ENCODE results near the gene STH.
A peak's percentile ranks its signal among the peaks of the same experiment; 100 is the strongest.
"Not testable (repeated sequence)": the region's sequence is repeated elsewhere in the genome, so short reads cannot be mapped to it uniquely, and the experiment has no call there.

Gene STH

DNA sequence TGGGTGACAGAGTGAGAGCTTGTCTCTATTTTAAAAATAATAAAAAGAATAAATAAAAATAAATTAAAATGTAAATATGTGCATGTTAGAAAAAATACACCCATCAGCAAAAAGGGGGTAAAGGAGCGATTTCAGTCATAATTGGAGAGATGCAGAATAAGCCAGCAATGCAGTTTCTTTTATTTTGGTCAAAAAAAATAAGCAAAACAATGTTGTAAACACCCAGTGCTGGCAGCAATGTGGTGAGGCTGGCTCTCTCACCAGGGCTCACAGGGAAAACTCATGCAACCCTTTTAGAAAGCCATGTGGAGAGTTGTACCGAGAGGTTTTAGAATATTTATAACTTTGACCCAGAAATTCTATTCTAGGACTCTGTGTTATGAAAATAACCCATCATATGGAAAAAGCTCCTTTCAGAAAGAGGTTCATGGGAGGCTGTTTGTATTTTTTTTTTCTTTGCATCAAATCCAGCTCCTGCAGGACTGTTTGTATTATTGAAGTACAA, 8.5 kb downstream of the STH start:
- DNase-seq (ENCODE audit: low read depth): no peak

DNA sequence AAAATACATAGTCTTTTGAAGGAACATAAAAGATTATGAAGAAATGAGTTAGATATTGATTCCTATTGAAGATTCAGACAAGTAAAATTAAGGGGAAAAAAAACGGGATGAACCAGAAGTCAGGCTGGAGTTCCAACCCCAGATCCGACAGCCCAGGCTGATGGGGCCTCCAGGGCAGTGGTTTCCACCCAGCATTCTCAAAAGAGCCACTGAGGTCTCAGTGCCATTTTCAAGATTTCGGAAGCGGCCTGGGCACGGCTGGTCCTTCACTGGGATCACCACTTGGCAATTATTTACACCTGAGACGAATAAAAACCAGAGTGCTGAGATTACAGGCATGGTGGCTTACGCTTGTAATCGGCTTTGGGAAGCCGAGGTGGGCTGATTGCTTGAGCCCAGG, 9.5 kb downstream of the STH start:
- DNase-seq (ENCODE audit: low read depth): no peak

DNA sequence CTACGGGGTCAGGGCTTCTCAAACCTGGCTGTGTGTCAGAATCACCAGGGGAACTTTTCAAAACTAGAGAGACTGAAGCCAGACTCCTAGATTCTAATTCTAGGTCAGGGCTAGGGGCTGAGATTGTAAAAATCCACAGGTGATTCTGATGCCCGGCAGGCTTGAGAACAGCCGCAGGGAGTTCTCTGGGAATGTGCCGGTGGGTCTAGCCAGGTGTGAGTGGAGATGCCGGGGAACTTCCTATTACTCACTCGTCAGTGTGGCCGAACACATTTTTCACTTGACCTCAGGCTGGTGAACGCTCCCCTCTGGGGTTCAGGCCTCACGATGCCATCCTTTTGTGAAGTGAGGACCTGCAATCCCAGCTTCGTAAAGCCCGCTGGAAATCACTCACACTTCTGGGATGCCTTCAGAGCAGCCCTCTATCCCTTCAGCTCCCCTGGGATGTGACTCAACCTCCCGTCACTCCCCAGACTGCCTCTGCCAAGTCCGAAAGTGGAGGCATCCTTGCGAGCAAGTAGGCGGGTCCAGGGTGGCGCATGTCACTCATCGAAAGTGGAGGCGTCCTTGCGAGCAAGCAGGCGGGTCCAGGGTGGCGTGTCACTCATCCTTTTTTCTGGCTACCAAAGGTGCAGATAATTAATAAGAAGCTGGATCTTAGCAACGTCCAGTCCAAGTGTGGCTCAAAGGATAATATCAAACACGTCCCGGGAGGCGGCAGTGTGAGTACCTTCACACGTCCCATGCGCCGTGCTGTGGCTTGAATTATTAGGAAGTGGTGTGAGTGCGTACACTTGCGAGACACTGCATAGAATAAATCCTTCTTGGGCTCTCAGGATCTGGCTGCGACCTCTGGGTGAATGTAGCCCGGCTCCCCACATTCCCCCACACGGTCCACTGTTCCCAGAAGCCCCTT, 10.9 kb downstream of the STH start:
- DNase-seq (ENCODE audit: low read depth): no peak

DNA sequence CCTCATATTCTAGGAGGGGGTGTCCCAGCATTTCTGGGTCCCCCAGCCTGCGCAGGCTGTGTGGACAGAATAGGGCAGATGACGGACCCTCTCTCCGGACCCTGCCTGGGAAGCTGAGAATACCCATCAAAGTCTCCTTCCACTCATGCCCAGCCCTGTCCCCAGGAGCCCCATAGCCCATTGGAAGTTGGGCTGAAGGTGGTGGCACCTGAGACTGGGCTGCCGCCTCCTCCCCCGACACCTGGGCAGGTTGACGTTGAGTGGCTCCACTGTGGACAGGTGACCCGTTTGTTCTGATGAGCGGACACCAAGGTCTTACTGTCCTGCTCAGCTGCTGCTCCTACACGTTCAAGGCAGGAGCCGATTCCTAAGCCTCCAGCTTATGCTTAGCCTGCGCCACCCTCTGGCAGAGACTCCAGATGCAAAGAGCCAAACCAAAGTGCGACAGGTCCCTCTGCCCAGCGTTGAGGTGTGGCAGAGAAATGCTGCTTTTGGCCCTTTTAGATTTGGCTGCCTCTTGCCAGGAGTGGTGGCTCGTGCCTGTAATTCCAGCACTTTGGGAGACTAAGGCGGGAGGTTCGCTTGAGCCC, 11.6 kb downstream of the STH start:
- DNase-seq (ENCODE audit: low read depth): no peak

DNA sequence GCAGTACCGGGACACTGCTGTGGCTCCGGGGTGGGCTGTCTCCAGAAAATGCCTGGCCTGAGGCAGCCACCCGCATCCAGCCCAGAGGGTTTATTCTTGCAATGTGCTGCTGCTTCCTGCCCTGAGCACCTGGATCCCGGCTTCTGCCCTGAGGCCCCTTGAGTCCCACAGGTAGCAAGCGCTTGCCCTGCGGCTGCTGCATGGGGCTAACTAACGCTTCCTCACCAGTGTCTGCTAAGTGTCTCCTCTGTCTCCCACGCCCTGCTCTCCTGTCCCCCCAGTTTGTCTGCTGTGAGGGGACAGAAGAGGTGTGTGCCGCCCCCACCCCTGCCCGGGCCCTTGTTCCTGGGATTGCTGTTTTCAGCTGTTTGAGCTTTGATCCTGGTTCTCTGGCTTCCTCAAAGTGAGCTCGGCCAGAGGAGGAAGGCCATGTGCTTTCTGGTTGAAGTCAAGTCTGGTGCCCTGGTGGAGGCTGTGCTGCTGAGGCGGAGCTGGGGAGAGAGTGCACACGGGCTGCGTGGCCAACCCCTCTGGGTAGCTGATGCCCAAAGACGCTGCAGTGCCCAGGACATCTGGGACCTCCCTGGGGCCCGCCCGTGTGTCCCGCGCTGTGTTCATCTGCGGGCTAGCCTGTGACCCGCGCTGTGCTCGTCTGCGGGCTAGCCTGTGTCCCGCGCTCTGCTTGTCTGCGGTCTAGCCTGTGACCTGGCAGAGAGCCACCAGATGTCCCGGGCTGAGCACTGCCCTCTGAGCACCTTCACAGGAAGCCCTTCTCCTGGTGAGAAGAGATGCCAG, 12.9 kb downstream of the STH start:
- no peak for DNase-seq (ENCODE audit: low read depth)

DNA sequence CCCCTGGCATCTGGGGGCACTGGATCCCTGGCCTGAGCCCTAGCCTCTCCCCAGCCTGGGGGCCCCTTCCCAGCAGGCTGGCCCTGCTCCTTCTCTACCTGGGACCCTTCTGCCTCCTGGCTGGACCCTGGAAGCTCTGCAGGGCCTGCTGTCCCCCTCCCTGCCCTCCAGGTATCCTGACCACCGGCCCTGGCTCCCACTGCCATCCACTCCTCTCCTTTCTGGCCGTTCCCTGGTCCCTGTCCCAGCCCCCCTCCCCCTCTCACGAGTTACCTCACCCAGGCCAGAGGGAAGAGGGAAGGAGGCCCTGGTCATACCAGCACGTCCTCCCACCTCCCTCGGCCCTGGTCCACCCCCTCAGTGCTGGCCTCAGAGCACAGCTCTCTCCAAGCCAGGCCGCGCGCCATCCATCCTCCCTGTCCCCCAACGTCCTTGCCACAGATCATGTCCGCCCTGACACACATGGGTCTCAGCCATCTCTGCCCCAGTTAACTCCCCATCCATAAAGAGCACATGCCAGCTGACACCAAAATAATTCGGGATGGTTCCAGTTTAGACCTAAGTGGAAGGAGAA, 13.5 kb downstream of the STH start:
- no peak for DNase-seq (ENCODE audit: low read depth)

DNA sequence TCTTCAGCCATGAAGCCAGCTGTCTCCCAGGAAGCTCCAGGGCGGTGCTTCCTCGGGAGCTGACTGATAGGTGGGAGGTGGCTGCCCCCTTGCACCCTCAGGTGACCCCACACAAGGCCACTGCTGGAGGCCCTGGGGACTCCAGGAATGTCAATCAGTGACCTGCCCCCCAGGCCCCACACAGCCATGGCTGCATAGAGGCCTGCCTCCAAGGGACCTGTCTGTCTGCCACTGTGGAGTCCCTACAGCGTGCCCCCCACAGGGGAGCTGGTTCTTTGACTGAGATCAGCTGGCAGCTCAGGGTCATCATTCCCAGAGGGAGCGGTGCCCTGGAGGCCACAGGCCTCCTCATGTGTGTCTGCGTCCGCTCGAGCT, 14.1 kb downstream of the STH start:
- DNase-seq (ENCODE audit: low read depth): no peak

DNA sequence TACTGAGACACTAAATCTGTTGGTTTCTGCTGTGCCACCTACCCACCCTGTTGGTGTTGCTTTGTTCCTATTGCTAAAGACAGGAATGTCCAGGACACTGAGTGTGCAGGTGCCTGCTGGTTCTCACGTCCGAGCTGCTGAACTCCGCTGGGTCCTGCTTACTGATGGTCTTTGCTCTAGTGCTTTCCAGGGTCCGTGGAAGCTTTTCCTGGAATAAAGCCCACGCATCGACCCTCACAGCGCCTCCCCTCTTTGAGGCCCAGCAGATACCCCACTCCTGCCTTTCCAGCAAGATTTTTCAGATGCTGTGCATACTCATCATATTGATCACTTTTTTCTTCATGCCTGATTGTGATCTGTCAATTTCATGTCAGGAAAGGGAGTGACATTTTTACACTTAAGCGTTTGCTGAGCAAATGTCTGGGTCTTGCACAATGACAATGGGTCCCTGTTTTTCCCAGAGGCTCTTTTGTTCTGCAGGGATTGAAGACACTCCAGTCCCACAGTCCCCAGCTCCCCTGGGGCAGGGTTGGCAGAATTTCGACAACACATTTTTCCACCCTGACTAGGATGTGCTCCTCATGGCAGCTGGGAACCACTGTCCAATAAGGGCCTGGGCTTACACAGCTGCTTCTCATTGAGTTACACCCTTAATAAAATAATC, 14.6 kb downstream of the STH start:
- peak; percentile 77 for DNase-seq (ENCODE audit: low read depth)

DNA sequence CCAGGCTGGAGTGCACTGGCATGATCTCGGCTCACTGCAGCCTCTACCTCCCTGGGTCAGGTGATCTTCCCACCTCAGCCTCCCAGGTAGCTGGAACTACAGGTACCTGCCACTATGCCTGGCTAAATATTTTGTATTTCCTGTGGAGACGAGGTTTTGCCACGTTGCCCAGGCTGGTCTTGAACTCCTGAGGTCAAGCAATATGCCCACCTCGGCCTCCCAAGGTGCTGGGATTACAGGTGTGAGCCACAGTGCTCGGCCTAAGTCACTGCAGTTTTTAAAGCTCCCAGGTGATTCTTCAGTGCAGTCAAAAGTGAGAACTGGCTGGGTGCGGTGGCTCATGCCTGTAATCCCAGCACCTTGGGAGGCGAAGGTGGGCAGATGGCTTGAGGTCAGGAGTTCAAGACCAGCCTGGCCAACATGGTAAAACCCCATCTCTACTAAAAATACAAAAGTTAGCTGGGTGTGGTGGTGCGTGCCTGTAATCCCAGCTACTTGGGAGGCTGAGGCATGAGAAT, 20.4 kb downstream of the STH start:
- DNase-seq (ENCODE audit: low read depth): not testable (repeated sequence)

DNA sequence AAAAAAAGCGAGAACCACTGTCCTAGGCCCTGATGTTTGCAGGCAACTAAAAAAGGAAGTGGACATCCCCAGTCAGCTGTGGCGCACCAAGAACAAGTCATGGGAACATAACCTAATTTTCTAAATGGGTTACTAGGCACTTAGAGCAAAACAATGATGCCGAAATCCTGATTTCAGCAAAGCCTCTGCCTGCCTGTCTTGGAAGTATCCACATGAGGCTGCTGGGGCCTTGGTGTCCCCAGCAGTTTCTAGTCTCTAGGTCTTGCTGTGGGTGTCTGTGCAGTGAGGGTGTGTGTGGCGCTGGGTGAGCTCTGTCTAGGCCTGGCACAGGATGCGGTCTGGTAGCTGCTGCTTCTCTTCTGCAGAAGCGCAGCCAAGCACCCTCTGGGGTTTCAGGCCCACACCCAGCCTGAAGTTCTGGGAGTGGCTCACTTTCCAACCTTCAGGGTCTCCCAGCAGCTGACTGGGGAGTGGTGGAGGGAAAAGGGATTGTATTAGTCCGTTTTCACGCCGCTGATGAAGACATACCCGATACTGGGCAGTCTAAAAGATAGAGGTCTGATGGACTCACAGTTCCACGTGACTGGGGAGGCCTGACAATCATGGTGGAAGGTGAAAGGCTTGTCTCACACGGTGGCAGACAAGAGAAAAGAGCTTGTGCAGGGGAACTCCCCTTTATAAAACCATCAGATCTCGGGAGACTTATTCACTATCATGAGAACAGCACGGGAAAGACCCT, 21.1 kb downstream of the STH start:
- no peak for DNase-seq (ENCODE audit: low read depth)

DNA sequence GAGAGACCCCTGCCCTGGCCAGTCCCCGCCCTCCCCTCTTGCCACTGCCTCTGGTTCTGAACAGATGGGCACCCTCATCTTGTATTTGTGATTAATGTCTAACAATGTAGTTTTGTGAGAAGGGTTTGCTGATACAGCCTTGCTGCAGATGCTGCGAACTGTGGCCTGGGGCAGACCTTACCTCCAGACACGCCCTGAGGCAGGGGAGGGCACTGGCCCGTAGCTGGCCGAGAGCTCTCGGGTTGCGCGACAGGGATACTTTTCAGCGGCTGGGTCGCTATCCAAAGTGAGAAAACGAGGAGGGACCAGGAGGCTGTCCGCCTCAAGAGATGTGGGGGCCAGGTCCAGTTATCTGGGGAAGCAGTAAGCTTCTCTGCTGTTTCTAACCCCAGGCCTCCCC, 21.9 kb downstream of the STH start:
- no peak for DNase-seq (ENCODE audit: low read depth)

DNA sequence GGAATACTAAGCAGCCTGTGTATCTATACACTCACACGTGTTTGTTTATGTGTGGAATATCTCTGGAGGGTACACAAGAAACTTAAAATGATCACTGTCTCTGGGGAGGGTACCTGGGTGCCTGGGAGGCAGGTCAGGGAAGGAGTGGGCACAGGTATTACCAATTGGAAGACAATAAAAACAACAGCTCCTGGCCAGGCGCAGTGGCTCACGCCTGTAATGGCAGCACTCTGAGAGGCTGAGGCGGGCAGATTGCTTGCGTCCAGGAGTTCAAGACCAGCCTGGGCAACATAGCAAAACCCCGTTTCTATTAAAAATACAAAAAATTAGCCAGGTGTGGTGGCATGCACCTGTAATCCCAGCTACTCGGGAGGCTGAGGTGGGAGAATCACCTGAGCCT, 24.3 kb downstream of the STH start:
- DNase-seq (ENCODE audit: low read depth): not testable (repeated sequence)

DNA sequence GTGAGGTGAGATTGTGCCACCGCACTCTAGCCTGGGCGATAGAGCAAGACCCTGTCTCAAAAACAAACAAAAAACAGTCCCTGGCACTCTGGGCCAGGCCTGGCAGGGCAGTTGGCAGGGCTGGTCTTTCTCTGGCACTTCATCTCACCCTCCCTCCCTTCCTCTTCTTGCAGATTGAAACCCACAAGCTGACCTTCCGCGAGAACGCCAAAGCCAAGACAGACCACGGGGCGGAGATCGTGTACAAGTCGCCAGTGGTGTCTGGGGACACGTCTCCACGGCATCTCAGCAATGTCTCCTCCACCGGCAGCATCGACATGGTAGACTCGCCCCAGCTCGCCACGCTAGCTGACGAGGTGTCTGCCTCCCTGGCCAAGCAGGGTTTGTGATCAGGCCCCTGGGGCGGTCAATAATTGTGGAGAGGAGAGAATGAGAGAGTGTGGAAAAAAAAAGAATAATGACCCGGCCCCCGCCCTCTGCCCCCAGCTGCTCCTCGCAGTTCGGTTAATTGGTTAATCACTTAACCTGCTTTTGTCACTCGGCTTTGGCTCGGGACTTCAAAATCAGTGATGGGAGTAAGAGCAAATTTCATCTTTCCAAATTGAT, 24.8 kb downstream of the STH start:
- DNase-seq (ENCODE audit: low read depth): no peak

DNA sequence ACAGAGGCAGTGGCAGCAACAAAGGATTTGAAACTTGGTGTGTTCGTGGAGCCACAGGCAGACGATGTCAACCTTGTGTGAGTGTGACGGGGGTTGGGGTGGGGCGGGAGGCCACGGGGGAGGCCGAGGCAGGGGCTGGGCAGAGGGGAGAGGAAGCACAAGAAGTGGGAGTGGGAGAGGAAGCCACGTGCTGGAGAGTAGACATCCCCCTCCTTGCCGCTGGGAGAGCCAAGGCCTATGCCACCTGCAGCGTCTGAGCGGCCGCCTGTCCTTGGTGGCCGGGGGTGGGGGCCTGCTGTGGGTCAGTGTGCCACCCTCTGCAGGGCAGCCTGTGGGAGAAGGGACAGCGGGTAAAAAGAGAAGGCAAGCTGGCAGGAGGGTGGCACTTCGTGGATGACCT, 25.5 kb downstream of the STH start:
- no peak for DNase-seq (ENCODE audit: low read depth)

DNA sequence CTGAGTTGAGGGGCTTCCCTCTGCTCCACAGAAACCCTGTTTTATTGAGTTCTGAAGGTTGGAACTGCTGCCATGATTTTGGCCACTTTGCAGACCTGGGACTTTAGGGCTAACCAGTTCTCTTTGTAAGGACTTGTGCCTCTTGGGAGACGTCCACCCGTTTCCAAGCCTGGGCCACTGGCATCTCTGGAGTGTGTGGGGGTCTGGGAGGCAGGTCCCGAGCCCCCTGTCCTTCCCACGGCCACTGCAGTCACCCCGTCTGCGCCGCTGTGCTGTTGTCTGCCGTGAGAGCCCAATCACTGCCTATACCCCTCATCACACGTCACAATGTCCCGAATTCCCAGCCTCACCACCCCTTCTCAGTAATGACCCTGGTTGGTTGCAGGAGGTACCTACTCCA, 26.0 kb downstream of the STH start:
- no peak for DNase-seq (ENCODE audit: low read depth)

DNA sequence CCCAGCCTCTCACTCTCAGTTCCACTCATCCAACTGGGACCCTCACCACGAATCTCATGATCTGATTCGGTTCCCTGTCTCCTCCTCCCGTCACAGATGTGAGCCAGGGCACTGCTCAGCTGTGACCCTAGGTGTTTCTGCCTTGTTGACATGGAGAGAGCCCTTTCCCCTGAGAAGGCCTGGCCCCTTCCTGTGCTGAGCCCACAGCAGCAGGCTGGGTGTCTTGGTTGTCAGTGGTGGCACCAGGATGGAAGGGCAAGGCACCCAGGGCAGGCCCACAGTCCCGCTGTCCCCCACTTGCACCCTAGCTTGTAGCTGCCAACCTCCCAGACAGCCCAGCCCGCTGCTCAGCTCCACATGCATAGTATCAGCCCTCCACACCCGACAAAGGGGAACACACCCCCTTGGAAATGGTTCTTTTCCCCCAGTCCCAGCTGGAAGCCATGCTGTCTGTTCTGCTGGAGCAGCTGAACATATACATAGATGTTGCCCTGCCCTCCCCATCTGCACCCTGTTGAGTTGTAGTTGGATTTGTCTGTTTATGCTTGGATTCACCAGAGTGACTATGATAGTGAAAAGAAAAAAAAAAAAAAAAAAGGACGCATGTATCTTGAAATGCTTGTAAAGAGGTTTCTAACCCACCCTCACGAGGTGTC, 26.6 kb downstream of the STH start:
- DNase-seq (ENCODE audit: low read depth): no peak

DNA sequence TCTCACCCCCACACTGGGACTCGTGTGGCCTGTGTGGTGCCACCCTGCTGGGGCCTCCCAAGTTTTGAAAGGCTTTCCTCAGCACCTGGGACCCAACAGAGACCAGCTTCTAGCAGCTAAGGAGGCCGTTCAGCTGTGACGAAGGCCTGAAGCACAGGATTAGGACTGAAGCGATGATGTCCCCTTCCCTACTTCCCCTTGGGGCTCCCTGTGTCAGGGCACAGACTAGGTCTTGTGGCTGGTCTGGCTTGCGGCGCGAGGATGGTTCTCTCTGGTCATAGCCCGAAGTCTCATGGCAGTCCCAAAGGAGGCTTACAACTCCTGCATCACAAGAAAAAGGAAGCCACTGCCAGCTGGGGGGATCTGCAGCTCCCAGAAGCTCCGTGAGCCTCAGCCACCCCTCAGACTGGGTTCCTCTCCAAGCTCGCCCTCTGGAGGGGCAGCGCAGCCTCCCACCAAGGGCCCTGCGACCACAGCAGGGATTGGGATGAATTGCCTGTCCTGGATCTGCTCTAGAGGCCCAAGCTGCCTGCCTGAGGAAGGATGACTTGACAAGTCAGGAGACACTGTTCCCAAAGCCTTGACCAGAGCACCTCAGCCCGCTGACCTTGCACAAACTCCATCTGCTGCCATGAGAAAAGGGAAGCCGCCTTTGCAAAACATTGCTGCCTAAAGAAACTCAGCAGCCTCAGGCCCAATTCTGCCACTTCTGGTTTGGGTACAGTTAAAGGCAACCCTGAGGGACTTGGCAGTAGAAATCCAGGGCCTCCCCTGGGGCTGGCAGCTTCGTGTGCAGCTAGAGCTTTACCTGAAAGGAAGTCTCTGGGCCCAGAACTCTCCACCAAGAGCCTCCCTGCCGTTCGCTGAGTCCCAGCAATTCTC, 27.4 kb downstream of the STH start:
- no peak for DNase-seq (ENCODE audit: low read depth)

DNA sequence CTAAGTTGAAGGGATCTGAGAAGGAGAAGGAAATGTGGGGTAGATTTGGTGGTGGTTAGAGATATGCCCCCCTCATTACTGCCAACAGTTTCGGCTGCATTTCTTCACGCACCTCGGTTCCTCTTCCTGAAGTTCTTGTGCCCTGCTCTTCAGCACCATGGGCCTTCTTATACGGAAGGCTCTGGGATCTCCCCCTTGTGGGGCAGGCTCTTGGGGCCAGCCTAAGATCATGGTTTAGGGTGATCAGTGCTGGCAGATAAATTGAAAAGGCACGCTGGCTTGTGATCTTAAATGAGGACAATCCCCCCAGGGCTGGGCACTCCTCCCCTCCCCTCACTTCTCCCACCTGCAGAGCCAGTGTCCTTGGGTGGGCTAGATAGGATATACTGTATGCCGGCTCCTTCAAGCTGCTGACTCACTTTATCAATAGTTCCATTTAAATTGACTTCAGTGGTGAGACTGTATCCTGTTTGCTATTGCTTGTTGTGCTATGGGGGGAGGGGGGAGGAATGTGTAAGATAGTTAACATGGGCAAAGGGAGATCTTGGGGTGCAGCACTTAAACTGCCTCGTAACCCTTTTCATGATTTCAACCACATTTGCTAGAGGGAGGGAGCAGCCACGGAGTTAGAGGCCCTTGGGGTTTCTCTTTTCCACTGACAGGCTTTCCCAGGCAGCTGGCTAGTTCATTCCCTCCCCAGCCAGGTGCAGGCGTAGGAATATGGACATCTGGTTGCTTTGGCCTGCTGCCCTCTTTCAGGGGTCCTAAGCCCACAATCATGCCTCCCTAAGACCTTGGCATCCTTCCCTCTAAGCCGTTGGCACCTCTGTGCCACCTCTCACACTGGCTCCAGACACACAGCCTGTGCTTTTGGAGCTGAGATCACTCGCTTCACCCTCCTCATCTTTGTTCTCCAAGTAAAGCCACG, 28.3 kb downstream of the STH start:
- DNase-seq (ENCODE audit: low read depth): no peak

Measured in fibroblast of gingiva (primary cell).